Measurements from ENCODE around the gene MAP4K4.

MAP4K4 gene

DNA sequence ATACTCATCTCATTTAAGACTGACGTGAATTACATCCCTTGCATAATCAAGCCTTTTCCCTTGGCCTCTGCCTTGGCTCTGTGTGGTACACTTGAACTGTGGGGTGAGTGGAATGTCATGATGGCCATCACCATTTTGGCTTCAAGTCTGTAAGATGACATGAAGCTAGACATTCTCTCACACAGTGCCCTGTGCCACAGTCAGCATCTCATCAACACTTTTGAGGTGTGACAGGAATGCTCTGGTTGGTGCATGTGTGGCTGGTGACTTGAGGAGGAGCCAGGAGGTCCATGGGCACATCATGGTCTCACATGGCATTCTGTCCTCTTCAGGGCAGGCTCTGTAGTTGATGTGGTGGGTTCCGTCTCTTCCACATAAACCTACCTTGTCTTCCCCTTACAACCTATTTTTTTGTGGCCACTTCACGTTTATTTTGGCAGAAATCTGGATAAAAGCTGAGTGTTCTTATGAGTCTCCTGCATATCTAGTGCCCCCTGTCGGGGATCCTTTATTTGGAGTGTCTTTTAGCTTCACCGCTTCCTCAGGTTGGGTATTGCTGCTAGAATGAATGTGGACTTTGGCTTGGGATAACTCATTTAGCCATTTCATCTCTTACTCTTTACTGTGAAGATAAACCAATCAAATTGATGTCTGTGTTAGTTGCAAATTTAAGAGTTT is 28.1 kb downstream of the MAP4K4 start:
- H3K27me3 ChIP-seq (ENCODE audit: insufficient read depth, low read length, poor library complexity), result no peaks in the 10 kb centered on the region
- no peak overlapping the region for H3K4me3 ChIP-seq (ENCODE audit: low read depth in 1 of 2, low read length in 2 of 2)
- H3K36me3 ChIP-seq (ENCODE audit: insufficient read depth, low read length), result peaks cover 8% of the 10 kb centered on the region
- DNase-seq, result no peak
- no peaks in the 10 kb centered on the region for H3K9me3 ChIP-seq (ENCODE audit: insufficient read depth, low read length, severe bottlenecking)
- no peak overlapping the region for H3K27ac ChIP-seq (ENCODE audit: low read length)
- H4K20me1 ChIP-seq (ENCODE audit: insufficient read depth, low read length), result peaks cover 95% of the 10 kb centered on the region
- ATAC-seq (ENCODE audit: insufficient read depth, low read depth), result no peak
- TF ChIP-seq EZH2 (IDR thresholded peaks at IDR 0.05; ENCODE audit: borderline replicate concordance, low read depth, low read length, severe bottlenecking), result no peak
- TF ChIP-seq, protein P1, sequence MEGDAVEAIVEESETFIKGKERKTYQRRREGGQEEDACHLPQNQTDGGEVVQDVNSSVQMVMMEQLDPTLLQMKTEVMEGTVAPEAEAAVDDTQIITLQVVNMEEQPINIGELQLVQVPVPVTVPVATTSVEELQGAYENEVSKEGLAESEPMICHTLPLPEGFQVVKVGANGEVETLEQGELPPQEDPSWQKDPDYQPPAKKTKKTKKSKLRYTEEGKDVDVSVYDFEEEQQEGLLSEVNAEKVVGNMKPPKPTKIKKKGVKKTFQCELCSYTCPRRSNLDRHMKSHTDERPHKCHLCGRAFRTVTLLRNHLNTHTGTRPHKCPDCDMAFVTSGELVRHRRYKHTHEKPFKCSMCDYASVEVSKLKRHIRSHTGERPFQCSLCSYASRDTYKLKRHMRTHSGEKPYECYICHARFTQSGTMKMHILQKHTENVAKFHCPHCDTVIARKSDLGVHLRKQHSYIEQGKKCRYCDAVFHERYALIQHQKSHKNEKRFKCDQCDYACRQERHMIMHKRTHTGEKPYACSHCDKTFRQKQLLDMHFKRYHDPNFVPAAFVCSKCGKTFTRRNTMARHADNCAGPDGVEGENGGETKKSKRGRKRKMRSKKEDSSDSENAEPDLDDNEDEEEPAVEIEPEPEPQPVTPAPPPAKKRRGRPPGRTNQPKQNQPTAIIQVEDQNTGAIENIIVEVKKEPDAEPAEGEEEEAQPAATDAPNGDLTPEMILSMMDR (IDR thresholded peaks at IDR 0.05; ENCODE audit: borderline replicate concordance, extremely low read depth, low read length, poor library complexity, severe bottlenecking), result no peak
- no peak overlapping the region for H3K4me2 ChIP-seq (ENCODE audit: insufficient read depth, low read length)
- H3K9ac ChIP-seq (ENCODE audit: low read depth, low read length), result no peak overlapping the region
- H2AFZ ChIP-seq (ENCODE audit: low read depth, low read length), result no peak overlapping the region
- H3K4me1 ChIP-seq (ENCODE audit: insufficient read depth, low read length), result no peaks in the 10 kb centered on the region
- H3K79me2 ChIP-seq (ENCODE audit: insufficient read depth, low read length), result peaks cover 100% of the 10 kb centered on the region

DNA sequence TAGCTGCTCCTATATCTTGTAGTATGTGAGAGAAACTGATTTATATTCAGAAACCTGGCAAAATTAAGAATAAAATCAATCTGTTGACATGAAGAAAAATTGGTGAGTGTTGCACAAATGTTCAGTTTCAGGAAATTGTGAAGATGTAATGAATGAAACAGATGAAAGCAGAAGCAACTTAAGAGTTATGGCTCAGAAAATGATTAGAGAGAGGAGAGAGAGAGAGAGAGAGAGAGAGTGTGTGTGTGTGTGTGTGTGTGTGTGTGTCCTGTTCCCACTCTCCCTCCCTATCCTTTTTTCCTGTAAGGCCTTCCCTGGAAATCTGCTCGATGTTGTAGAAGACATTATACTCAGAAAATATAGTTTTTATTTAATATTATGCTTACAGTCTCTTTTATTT is 31.4 kb downstream of the MAP4K4 start:
- no peak overlapping the region for H2AFZ ChIP-seq (ENCODE audit: low read depth, low read length)
- H3K4me2 ChIP-seq (ENCODE audit: insufficient read depth, low read length), result no peak overlapping the region
- H3K9ac ChIP-seq (ENCODE audit: low read depth, low read length), result no peak overlapping the region
- no peak overlapping the region for H3K27ac ChIP-seq (ENCODE audit: low read length)
- peaks cover 100% of the 10 kb centered on the region for H3K79me2 ChIP-seq (ENCODE audit: insufficient read depth, low read length)
- H3K4me3 ChIP-seq (ENCODE audit: low read depth in 1 of 2, low read length in 2 of 2), result no peak overlapping the region
- no peaks in the 10 kb centered on the region for H3K9me3 ChIP-seq (ENCODE audit: insufficient read depth, low read length, severe bottlenecking)
- H3K27me3 ChIP-seq (ENCODE audit: insufficient read depth, low read length, poor library complexity), result no peaks in the 10 kb centered on the region
- no peak for ATAC-seq (ENCODE audit: insufficient read depth, low read depth)
- DNase-seq, result no peak
- no peak for TF ChIP-seq EZH2 (IDR thresholded peaks at IDR 0.05; ENCODE audit: borderline replicate concordance, low read depth, low read length, severe bottlenecking)
- TF ChIP-seq, protein P1 (IDR thresholded peaks at IDR 0.05; ENCODE audit: borderline replicate concordance, extremely low read depth, low read length, poor library complexity, severe bottlenecking), result no peak
- H3K4me1 ChIP-seq (ENCODE audit: insufficient read depth, low read length), result 0 out of 2 replicates have a peak, but pooled peaks cover 4% of the 10 kb centered on the region
- peaks cover 8% of the 10 kb centered on the region for H3K36me3 ChIP-seq (ENCODE audit: insufficient read depth, low read length)
- H4K20me1 ChIP-seq (ENCODE audit: insufficient read depth, low read length), result peaks cover 94% of the 10 kb centered on the region

DNA sequence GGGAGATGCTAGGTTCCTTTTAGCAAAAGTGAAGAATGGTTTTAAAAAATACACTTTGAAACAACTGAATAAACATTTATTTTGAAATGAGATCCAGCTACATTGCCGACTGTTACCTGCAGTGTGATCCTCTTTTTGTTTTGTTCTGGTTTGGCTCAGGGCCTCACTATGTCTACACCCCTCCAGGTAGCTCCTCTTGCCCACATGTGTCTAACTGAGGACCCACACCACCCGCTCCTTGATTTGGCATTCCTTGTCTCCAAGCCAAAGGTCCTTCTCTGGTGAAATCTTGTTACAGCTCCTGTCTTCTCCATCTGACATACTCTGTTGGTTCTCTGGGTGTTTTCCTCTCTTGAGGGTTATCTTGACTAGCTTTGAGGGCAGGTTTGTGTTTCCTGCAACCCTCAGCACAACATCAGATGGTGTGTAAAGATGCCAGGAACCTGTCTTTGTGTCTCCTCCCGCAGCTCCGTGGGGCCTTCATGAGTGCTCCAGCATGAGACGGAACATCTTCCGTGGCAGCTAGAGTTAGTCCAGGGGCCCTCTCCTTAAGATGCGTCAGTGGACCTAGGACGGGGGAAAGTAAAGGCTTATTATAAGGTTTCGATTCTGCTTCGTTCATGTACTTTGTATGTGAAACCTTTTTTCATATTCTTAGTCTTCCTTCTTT is 32.1 kb downstream of the MAP4K4 start:
- Histone ChIP-seq H3K4me3 (ENCODE audit: low read depth in 1 of 2, low read length in 2 of 2) (no peak overlapping the region), H3K27me3 (ENCODE audit: insufficient read depth, low read length, poor library complexity) (no peaks in the 10 kb centered on the region), H3K4me1 (ENCODE audit: insufficient read depth, low read length) (0 out of 2 replicates have a peak, but pooled peaks cover 4% of the 10 kb centered on the region), H3K9me3 (ENCODE audit: insufficient read depth, low read length, severe bottlenecking) (no peaks in the 10 kb centered on the region), H3K27ac (ENCODE audit: low read length) (peak overlapping the region; percentile 45), H4K20me1 (ENCODE audit: insufficient read depth, low read length) (peaks cover 94% of the 10 kb centered on the region), H3K4me2 (ENCODE audit: insufficient read depth, low read length) (no peak overlapping the region), H3K36me3 (ENCODE audit: insufficient read depth, low read length) (peaks cover 8% of the 10 kb centered on the region), H2AFZ (ENCODE audit: low read depth, low read length) (no peak overlapping the region), H3K79me2 (ENCODE audit: insufficient read depth, low read length) (peaks cover 100% of the 10 kb centered on the region), H3K9ac (ENCODE audit: low read depth, low read length) (no peak overlapping the region)
- DNase-seq (no peak), ATAC-seq (ENCODE audit: insufficient read depth, low read depth) (no peak)
- no peak for TF ChIP-seq EZH2 (IDR thresholded peaks at IDR 0.05; ENCODE audit: borderline replicate concordance, low read depth, low read length, severe bottlenecking)
- TF ChIP-seq, protein P1 (IDR thresholded peaks at IDR 0.05; ENCODE audit: borderline replicate concordance, extremely low read depth, low read length, poor library complexity, severe bottlenecking), result no peak

Measured in DND-41 (cell line).